MM.1S (cell line): Measurements from ENCODE around the gene MRPL46.

Experiments
- DNase-seq: peaks from one replicate; pipeline ENCODE4 v3.0.0-alpha.2; 2015
- H2AFZ ChIP-seq: fragments of 300-600 bp; sonication (generic); 2 replicates; pipeline ENCODE4 v1.6.0; 2016; ENCODE audit warnings: antibody characterized with exemption, low read length
- H3F3A ChIP-seq: fragments of 300-600 bp; sonication (generic); 2 replicates; pipeline ENCODE4 v1.6.1; 2016; ENCODE audit warnings: mild to moderate bottlenecking, antibody characterized with exemption, low read length, moderate library complexity, mixed read lengths; ENCODE audit not compliant: insufficient read depth
- H3K27ac ChIP-seq: fragments of 300-600 bp; sonication (generic); 2 replicates; pipeline ENCODE4 v1.5.1; 2016; ENCODE audit warnings: mild to moderate bottlenecking, low read length
- H3K27me3 ChIP-seq: fragments of 300-600 bp; sonication (generic); replicated peaks from 2 replicates; pipeline ENCODE4 v1.6.0; 2016; ENCODE audit warnings: low read length; ENCODE audit not compliant: insufficient read depth
- H3K36me3 ChIP-seq: fragments of 300-600 bp; sonication (generic); replicated peaks from 2 replicates; pipeline ENCODE4 v1.6.1; 2016; ENCODE audit warnings: mild to moderate bottlenecking, low read length, mixed read lengths; ENCODE audit not compliant: insufficient read depth
- H3K4me1 ChIP-seq: fragments of 300-600 bp; sonication (generic); 2 replicates; pipeline ENCODE4 v1.6.1; 2016; ENCODE audit warnings: low read length, mixed read lengths
- H3K4me2 ChIP-seq: fragments of 300-600 bp; sonication (generic); 2 replicates; pipeline ENCODE4 v1.6.0; 2016; ENCODE audit warnings: low read depth, low read length
- H3K4me3 ChIP-seq: fragments of 300-600 bp; sonication (generic); 2 replicates; pipeline ENCODE4 v1.5.1; 2016; ENCODE audit warnings: low read length, mixed read lengths
- H3K79me2 ChIP-seq: fragments of 300-600 bp; sonication (generic); 2 replicates; pipeline ENCODE4 v1.6.1; 2016; ENCODE audit warnings: mixed run types, low read length, mixed read lengths
- H3K9ac ChIP-seq: fragments of 300-600 bp; sonication (generic); 2 replicates; pipeline ENCODE4 v1.6.1; 2016; ENCODE audit warnings: low read length, mixed read lengths
- H3K9me2 ChIP-seq: fragments of 300-600 bp; sonication (generic); replicated peaks from 2 replicates; pipeline ENCODE4 v1.6.1; 2016; ENCODE audit warnings: mild to moderate bottlenecking, low read length, mixed read lengths; ENCODE audit not compliant: insufficient read depth
- H3K9me3 ChIP-seq: fragments of 300-600 bp; sonication (generic); replicated peaks from 2 replicates; pipeline ENCODE4 v1.6.1; 2016; ENCODE audit warnings: mild to moderate bottlenecking, low read length, mixed read lengths; ENCODE audit not compliant: insufficient read depth
- H4K20me1 ChIP-seq: fragments of 300-600 bp; sonication (generic); 2 replicates; pipeline ENCODE4 v1.6.1; 2016; ENCODE audit warnings: mild to moderate bottlenecking, low read length, moderate library complexity, mixed read lengths; ENCODE audit not compliant: insufficient read depth
- CTCF ChIP-seq: fragments of 300-600 bp; sonication (generic); IDR thresholded peaks from 2 replicates; pipeline ENCODE4 v1.5.1; 2016; ENCODE audit warnings: antibody characterized with exemption, low read length, mixed read lengths
- EZH2 ChIP-seq: fragments of 300-600 bp; sonication (generic); optimal IDR thresholded peaks from 2 replicates; pipeline ENCODE3; 2017; ENCODE audit warnings: low read depth, mild to moderate bottlenecking, antibody characterized with exemption, low read length, mixed read lengths
- EZH2phosphoT487 ChIP-seq: fragments of 300-600 bp; sonication (generic); IDR thresholded peaks from 2 replicates; pipeline ENCODE4 v1.6.1; 2018; ENCODE audit warnings: antibody characterized with exemption, low read length

Gene MRPL46

GRCh38 chr15:88509321-88509720, 42.1 kb upstream of the MRPL46 start:
- Histone ChIP-seq H4K20me1 (no peaks in the 10 kb centered on the region), H3K4me1 (peaks cover 24% of the 10 kb centered on the region), H3K4me2 (peak overlapping the region; percentile 70), H3K79me2 (no peaks in the 10 kb centered on the region), H3K27ac (peak overlapping the region; percentile 70), H2AFZ (peak overlapping the region; percentile 24; the same call in 1 of the 2 replicates), H3F3A (peaks cover 16% of the 10 kb centered on the region), H3K9me3 (no peaks in the 10 kb centered on the region), H3K9me2 (no peaks in the 10 kb centered on the region), H3K27me3 (no peaks in the 10 kb centered on the region), H3K36me3 (no peaks in the 10 kb centered on the region; the same call in 1 of the 2 replicates), H3K9ac (peak overlapping the region; percentile 2; the same call in 1 of the 2 replicates), H3K4me3 (peak overlapping the region; percentile 22)
- DNase-seq, result peak; percentile 73
- no peak for TF ChIP-seq EZH2
- TF ChIP-seq CTCF, result no peak
- no peak for TF ChIP-seq EZH2phosphoT487

GRCh38 chr15:88506628-88507027, 39.4 kb upstream of the MRPL46 start:
- Histone ChIP-seq H3K27me3 (no peaks in the 10 kb centered on the region), H3K9me3 (no peaks in the 10 kb centered on the region), H3K9me2 (no peaks in the 10 kb centered on the region), H3K79me2 (no peaks in the 10 kb centered on the region), H3K4me1 (peaks cover 24% of the 10 kb centered on the region), H3K36me3 (no peaks in the 10 kb centered on the region), H4K20me1 (no peaks in the 10 kb centered on the region), H3K4me3 (no peak overlapping the region), H3K4me2 (no peak overlapping the region), H3K27ac (no peak overlapping the region), H3K9ac (no peak overlapping the region), H3F3A (peaks cover 16% of the 10 kb centered on the region), H2AFZ (no peak overlapping the region)
- no peak for TF ChIP-seq EZH2phosphoT487
- no peak for TF ChIP-seq CTCF
- no peak for TF ChIP-seq EZH2
- no peak for DNase-seq

- Histone ChIP-seq H3K4me2 (no peak overlapping the region), H3K4me3 (no peak overlapping the region), H3K27me3 (no peaks in the 10 kb centered on the region), H3K9me2 (no peaks in the 10 kb centered on the region), H2AFZ (no peak overlapping the region), H3K27ac (no peak overlapping the region), H3K79me2 (no peaks in the 10 kb centered on the region), H3K36me3 (no peaks in the 10 kb centered on the region), H3K9ac (no peak overlapping the region), H3K4me1 (peaks cover 24% of the 10 kb centered on the region), H3F3A (peaks cover 16% of the 10 kb centered on the region), H4K20me1 (no peaks in the 10 kb centered on the region), H3K9me3 (no peaks in the 10 kb centered on the region)
- no peak for DNase-seq
- TF ChIP-seq EZH2phosphoT487, result no peak
- TF ChIP-seq CTCF, result no peak
- TF ChIP-seq EZH2, result no peak
These were observed 38.5 kb upstream of the MRPL46 start for GRCh38 chr15:88505721-88506120.
